ENCODE data around the gene FKBP5. TPM values are rescaled to one million over a fixed set of nuclear protein-coding genes. Genes with fewer than 3 reads are reported as not detected.
A peak's percentile ranks its signal among the peaks of the same experiment; 100 is the strongest.

FKBP5 gene
- total and polyA plus RNA-seq, 10 of the 15 experiments (the other 5 are each of a cell fraction or from before 2014, with no cell fraction given), result 29.0 to 123 (median 62.3) TPM

DNA sequence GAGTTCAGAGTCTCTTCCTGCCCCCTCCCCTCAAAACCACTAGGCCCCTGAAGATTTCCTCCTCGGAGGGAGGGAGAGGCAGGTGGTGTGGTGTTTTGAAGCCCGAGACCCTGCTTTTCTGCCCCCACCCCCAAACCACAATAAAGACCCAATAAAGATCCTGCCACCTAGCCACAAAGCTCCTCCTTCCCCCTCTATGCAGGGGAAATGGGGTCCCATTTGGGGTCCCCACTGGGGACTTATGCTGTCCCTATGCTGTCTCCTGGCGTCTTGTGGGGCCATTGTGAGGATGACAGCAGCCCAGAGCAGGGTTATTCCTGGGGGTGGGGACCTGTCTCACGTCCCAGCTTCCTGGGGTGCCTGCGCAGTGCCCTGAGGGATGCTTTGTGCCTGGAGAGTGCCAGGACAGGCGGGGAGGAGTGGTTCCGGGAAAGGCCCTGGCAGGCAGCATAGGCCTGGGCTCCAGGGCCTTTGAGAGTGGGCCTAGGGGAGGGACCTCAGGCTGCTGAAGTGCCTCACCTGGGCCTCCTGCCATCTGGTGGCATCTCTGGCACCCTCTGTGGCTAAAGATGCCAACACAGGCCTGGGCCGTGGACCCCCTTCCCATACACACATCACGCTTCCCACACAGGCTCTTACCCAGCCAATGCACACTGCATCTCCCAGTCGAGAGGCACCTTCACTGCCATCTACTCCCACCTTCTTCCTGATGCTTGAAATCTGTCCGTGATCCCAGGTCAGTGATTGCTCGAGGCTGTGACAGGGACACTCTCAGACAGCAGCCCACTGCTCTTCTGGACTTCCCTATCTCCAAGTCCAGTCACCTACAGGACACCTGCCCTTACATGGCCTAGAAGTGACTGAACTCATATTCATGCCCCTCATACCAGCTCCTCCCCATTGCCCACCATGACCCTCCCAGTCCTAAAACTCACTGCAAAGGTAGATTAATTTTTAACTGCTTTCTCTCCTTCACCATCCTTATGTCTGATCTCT is 40.3 kb upstream of the FKBP5 start:
- H3K27ac ChIP-seq (ENCODE audit: control insufficient read depth, insufficient read depth), result peak overlapping the region; percentile 65; the same call in 1 of the 2 replicates
- no peaks in the 10 kb centered on the region for H3K27me3 ChIP-seq (replicated peaks in 1 of 2; ENCODE audit: control insufficient read depth in 2 of 2, insufficient read depth in 2 of 2, low read length in 1 of 2)
- H3K4me1 ChIP-seq (ENCODE audit: control insufficient read depth, insufficient read depth, low read length), result peaks cover 58% of the 10 kb centered on the region
- WGBS (ENCODE audit: insufficient coverage, insufficient replicate concordance, low lambda C conversion rate, missing lambda C conversion rate), result 79% methylated on average over 12 of the region's 12 CpGs
- no peak for FAIRE-seq
- TF ChIP-seq GATAD2B (conservative IDR thresholded peaks at IDR 0.05; ENCODE audit: low read depth), result 0 out of 2 replicates have a peak, but pooled peaks have one; percentile 44
- 0 out of 2 replicates have a peak, but pooled peaks have one; percentile 8 for TF ChIP-seq IKZF1 (conservative IDR thresholded peaks at IDR 0.05)
- TF ChIP-seq, protein P1, sequence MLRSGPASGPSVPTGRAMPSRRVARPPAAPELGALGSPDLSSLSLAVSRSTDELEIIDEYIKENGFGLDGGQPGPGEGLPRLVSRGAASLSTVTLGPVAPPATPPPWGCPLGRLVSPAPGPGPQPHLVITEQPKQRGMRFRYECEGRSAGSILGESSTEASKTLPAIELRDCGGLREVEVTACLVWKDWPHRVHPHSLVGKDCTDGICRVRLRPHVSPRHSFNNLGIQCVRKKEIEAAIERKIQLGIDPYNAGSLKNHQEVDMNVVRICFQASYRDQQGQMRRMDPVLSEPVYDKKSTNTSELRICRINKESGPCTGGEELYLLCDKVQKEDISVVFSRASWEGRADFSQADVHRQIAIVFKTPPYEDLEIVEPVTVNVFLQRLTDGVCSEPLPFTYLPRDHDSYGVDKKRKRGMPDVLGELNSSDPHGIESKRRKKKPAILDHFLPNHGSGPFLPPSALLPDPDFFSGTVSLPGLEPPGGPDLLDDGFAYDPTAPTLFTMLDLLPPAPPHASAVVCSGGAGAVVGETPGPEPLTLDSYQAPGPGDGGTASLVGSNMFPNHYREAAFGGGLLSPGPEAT (IDR thresholded peaks at IDR 0.05; ENCODE audit: low read depth), result 0 out of 2 replicates have a peak, but pooled peaks have one; percentile 1
- no peak for TF ChIP-seq PAX8 (IDR thresholded peaks at IDR 0.05)
- TF ChIP-seq, protein P2, sequence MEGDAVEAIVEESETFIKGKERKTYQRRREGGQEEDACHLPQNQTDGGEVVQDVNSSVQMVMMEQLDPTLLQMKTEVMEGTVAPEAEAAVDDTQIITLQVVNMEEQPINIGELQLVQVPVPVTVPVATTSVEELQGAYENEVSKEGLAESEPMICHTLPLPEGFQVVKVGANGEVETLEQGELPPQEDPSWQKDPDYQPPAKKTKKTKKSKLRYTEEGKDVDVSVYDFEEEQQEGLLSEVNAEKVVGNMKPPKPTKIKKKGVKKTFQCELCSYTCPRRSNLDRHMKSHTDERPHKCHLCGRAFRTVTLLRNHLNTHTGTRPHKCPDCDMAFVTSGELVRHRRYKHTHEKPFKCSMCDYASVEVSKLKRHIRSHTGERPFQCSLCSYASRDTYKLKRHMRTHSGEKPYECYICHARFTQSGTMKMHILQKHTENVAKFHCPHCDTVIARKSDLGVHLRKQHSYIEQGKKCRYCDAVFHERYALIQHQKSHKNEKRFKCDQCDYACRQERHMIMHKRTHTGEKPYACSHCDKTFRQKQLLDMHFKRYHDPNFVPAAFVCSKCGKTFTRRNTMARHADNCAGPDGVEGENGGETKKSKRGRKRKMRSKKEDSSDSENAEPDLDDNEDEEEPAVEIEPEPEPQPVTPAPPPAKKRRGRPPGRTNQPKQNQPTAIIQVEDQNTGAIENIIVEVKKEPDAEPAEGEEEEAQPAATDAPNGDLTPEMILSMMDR (IDR thresholded peaks at IDR 0.05 in 2 of 3, conservative IDR thresholded peaks at IDR 0.05 in 1 of 3; ENCODE audit: control insufficient read depth in 2 of 3, extremely low read depth in 1 of 3, insufficient read depth in 1 of 3, low read depth in 3 of 3, low read length in 3 of 3), result peak in 1 of 3 experiments; percentile 18; a peak in 2 of 6 replicates
- TF ChIP-seq RUNX3 (IDR thresholded peaks at IDR 0.05; ENCODE audit: low read length), result peak; percentile 20; the same call in 1 of the 2 replicates
- no peak for TF ChIP-seq POLR2AphosphoS2 (IDR thresholded peaks at IDR 0.05; ENCODE audit: low read depth, low read length)
- peak overlapping the region; percentile 83 for H2AFZ ChIP-seq (ENCODE audit: control insufficient read depth, low read depth, low read length)
- no peaks in the 10 kb centered on the region for H3K9me3 ChIP-seq (replicated peaks; ENCODE audit: control insufficient read depth, insufficient read depth, low read length)
- no TSS peak for BruUV-seq (replicated peaks)
- ChIA-PET CTCF (interaction anchor here (1.2 to 2.7 kb wide), 8 partner anchors 9 to 147 kb away, joined by 3 to 10 read pairs (median 5); no protein-coding TSS in a partner anchor), SMC1A (ENCODE audit: uncharacterized antibody, unreplicated experiment) (interaction anchor here (1.1 to 3.6 kb wide), 8 partner anchors 9 to 189 kb away, joined by 3 to 21 read pairs (median 4); no protein-coding TSS in a partner anchor), RAD21 (ENCODE audit: unreplicated experiment) (interaction anchor here (1.2 to 5.6 kb wide), 8 partner anchors 8 to 141 kb away, joined by 3 to 36 read pairs (median 6); partner anchors contain the start of gene ARMC12), POLR2A (interaction anchor here (0.6 to 2.4 kb wide), 11 partner anchors 10 to 145 kb away, joined by 3 to 13 read pairs (median 4); partner anchors contain the start of gene FKBP5)
- H3K36me3 ChIP-seq (ENCODE audit: control insufficient read depth in 2 of 2, insufficient read depth in 2 of 2, low read length in 1 of 2), result no peaks in the 10 kb centered on the region
- intact Hi-C loops (cut with micrococcal nuclease; ENCODE audit: unreplicated experiment) (no loop called here), in situ Hi-C loops (cut with MboI) (no loop called here)
- no peak overlapping the region; the same call in 1 of the 2 replicates for H3K4me3 ChIP-seq
- no peak for ATAC-seq
- DNase-seq (ENCODE audit: low read depth, low spot score), result no peak
- H3K4me2 ChIP-seq (ENCODE audit: control insufficient read depth, insufficient read depth), result peak overlapping the region; percentile 83
- H3K79me2 ChIP-seq (ENCODE audit: control insufficient read depth, insufficient read depth, low read length), result no peaks in the 10 kb centered on the region; the same call in 1 of the 2 replicates
- H3K9ac ChIP-seq (ENCODE audit: control insufficient read depth, insufficient read depth, low read length), result peak overlapping the region; percentile 24; the same call in 1 of the 2 replicates
- no peaks in the 10 kb centered on the region for H4K20me1 ChIP-seq (ENCODE audit: control insufficient read depth, insufficient read depth)

All from GM12878 (cell line).